Measurements from ENCODE around the gene TRIM13.
"Not testable (repeated sequence)": the region's sequence is repeated elsewhere in the genome, so short reads cannot be mapped to it uniquely, and the experiment has no call there.

The TRIM13 gene

GRCh38 chr13:49998714-49999624 lies 2.1 kb downstream of the TRIM13 start:
- no peak for DNase-seq

- DNase-seq, result no peak
Measured at GRCh38 chr13:50001287-50001686, 4.4 kb downstream of the TRIM13 start.

- no peak for DNase-seq
Measured at GRCh38 chr13:50006426-50007135, 9.7 kb downstream of the TRIM13 start.

- DNase-seq, result no peak
Measured at GRCh38 chr13:50011461-50011860, 14.6 kb downstream of the TRIM13 start.

GRCh38 chr13:50012396-50013169 lies 15.7 kb downstream of the TRIM13 start:
- DNase-seq, result no peak

GRCh38 chr13:50014386-50014785 lies 17.5 kb downstream of the TRIM13 start:
- DNase-seq, result no peak

- no peak for DNase-seq
Measured at GRCh38 chr13:50015258-50015657, 18.4 kb downstream of the TRIM13 start, which contains the start of gene KCNRG. TSS of gene KCNRG (plus strand) at chr13:50015444. CDS start at chr13:50015494, 50 bp downstream.

GRCh38 chr13:50015750-50016149 lies 18.9 kb downstream of the TRIM13 start:
- no peak for DNase-seq

- DNase-seq, result no peak
Measured at GRCh38 chr13:50016444-50016843, 19.6 kb downstream of the TRIM13 start.

GRCh38 chr13:50017819-50018218 lies 21.0 kb downstream of the TRIM13 start:
- DNase-seq, result no peak

- no peak for DNase-seq
Measured at GRCh38 chr13:50025436-50025835, 28.6 kb downstream of the TRIM13 start.

- DNase-seq, result no peak
Measured at GRCh38 chr13:50026788-50027473, 30.1 kb downstream of the TRIM13 start.

GRCh38 chr13:50030315-50030714 lies 33.5 kb downstream of the TRIM13 start:
- DNase-seq, result no peak

- no peak for DNase-seq
Measured at GRCh38 chr13:50033725-50034124, 36.9 kb downstream of the TRIM13 start.

- no peak for DNase-seq
Measured at GRCh38 chr13:50037788-50038187, 40.9 kb downstream of the TRIM13 start.

GRCh38 chr13:50038266-50038665 lies 41.4 kb downstream of the TRIM13 start:
- DNase-seq, result no peak

GRCh38 chr13:50052478-50052877 lies 55.6 kb downstream of the TRIM13 start:
- DNase-seq, result no peak

GRCh38 chr13:50053844-50054243 lies 57.0 kb downstream of the TRIM13 start:
- DNase-seq, result no peak

- no peak for DNase-seq
Measured at GRCh38 chr13:50055454-50055853, 58.6 kb downstream of the TRIM13 start.

- no peak for DNase-seq
Measured at GRCh38 chr13:50060718-50061117, 63.9 kb downstream of the TRIM13 start.

- DNase-seq, result not testable (repeated sequence)
Measured at GRCh38 chr13:50062336-50062735, 65.5 kb downstream of the TRIM13 start.

- no peak for DNase-seq
Measured at GRCh38 chr13:50065712-50066111, 68.9 kb downstream of the TRIM13 start.
